Naive B cell (primary cell): Measurements from ENCODE around the gene NBPF26. TPM values are rescaled to one million over a fixed set of nuclear protein-coding genes. Genes with fewer than 3 reads are reported as not detected.
"Not testable (repeated sequence)": the region's sequence is repeated elsewhere in the genome, so short reads cannot be mapped to it uniquely, and the experiment has no call there.

Source experiments
- ATAC-seq, 2 donors: fragments of 150-1000 bp; cut with Tn5 transposase; 2 replicates each; pipeline ENCODE4 v1.10.0; 2021; ENCODE audit warnings: low read depth in 2 of 2, mild to moderate bottlenecking in 2 of 2, moderate library complexity in 2 of 2
- DNase-seq: peaks from one replicate; pipeline ENCODE4 v3.0.0; 2022
- H3K27ac Mint-ChIP-seq, 6 donors: one replicate each; pipeline ENCODE4 v1.8.0; 2020 to 2022; ENCODE audit warnings: mild to moderate bottlenecking in 6 of 6, mixed read lengths in 6 of 6, moderate library complexity in 5 of 6, inconsistent platforms in 2 of 6
- H3K27me3 Mint-ChIP-seq, 3 donors: one replicate each; pipeline ENCODE4 v1.8.0; 2021 to 2022; ENCODE audit warnings: mixed read lengths in 3 of 3, mild to moderate bottlenecking in 1 of 3
- H3K36me3 Mint-ChIP-seq, 2 donors: one replicate each; pipeline ENCODE4 v1.8.0; 2020 to 2022; ENCODE audit warnings: mixed read lengths in 2 of 2, inconsistent platforms in 1 of 2, mild to moderate bottlenecking in 1 of 2
- H3K4me1 Mint-ChIP-seq, 3 donors: one replicate each; pipeline ENCODE4 v1.8.0; 2020 to 2022; ENCODE audit warnings: mixed read lengths in 3 of 3, inconsistent platforms in 1 of 3, mild to moderate bottlenecking in 1 of 3, moderate library complexity in 1 of 3
- H3K4me3 Mint-ChIP-seq, 8 donors: one replicate each; pipeline ENCODE4 v1.8.0; 2020 to 2022; ENCODE audit warnings: mild to moderate bottlenecking in 8 of 8, mixed read lengths in 8 of 8, moderate library complexity in 8 of 8, inconsistent platforms in 2 of 8
- H3K9me3 Mint-ChIP-seq, 7 donors: one replicate each; pipeline ENCODE4 v1.8.0; 2020 to 2022; ENCODE audit warnings: mixed read lengths in 7 of 7, mild to moderate bottlenecking in 5 of 7, inconsistent platforms in 2 of 7, moderate library complexity in 1 of 7
- polyA plus RNA-seq, 6 donors: library from polyadenylated mRNA; unstranded; fragments of 300-500 nt; fragmentation: Illumina TruSeq; gene quantifications; one replicate each; pipeline ENCODE4 v1.2.3, GENCODE V29; 2021; ENCODE audit warnings: low read depth in 6 of 6

NBPF26 gene
- polyA plus RNA-seq, 6 donors from 2014 or later, result 3.8 to 16.3 (median 5.6) TPM

GRCh38 chr1:120826623-120827022, 102.9 kb downstream of the NBPF26 start:
- not testable (repeated sequence) for H3K9me3 Mint-ChIP-seq, H3K36me3 Mint-ChIP-seq, DNase-seq, ATAC-seq, H3K4me3 Mint-ChIP-seq, H3K4me1 Mint-ChIP-seq, H3K27me3 Mint-ChIP-seq, H3K27ac Mint-ChIP-seq

- not testable (repeated sequence) for H3K27me3 Mint-ChIP-seq, H3K4me1 Mint-ChIP-seq, H3K9me3 Mint-ChIP-seq, H3K36me3 Mint-ChIP-seq
- peak overlapping the region in 7 of 8 donors; percentile 86 to 98 (median 92) for H3K4me3 Mint-ChIP-seq
- peak in 1 of 2 donors; percentile 18 for ATAC-seq
- peak overlapping the region in 5 of 6 donors; percentile 91 to 99 (median 98) for H3K27ac Mint-ChIP-seq
- DNase-seq, result peak; percentile 84
Observed at GRCh38 chr1:120844186-120844944, 120.6 kb downstream of the NBPF26 start.

- not testable (repeated sequence) for H3K27me3 Mint-ChIP-seq, H3K36me3 Mint-ChIP-seq, H3K27ac Mint-ChIP-seq, DNase-seq, ATAC-seq, H3K9me3 Mint-ChIP-seq
- Mint-ChIP-seq H3K4me3 (peak overlapping the region in 7 of 8 donors; percentile 70 to 98 (median 92)), H3K4me1 (peaks cover 0 to 12% (median 5%) of the 10 kb centered on the region in 3 donors)
Observed at GRCh38 chr1:120844945-120845330, 121.2 kb downstream of the NBPF26 start.

GRCh38 chr1:120849400-120850286, 125.9 kb downstream of the NBPF26 start:
- not testable (repeated sequence) for H3K9me3 Mint-ChIP-seq

GRCh38 chr1:120850287-120850536, 126.5 kb downstream of the NBPF26 start:
- DNase-seq, ATAC-seq, H3K9me3 Mint-ChIP-seq, H3K36me3 Mint-ChIP-seq, H3K27me3 Mint-ChIP-seq: not testable (repeated sequence)
- Mint-ChIP-seq H3K4me1 (peaks cover 0 to 16% (median 14%) of the 10 kb centered on the region in 3 donors), H3K27ac (peak overlapping the region in 5 of 6 donors; percentile 99 to 100 (median 100)), H3K4me3 (peak overlapping the region in 7 of 8 donors; percentile 79 to 99 (median 90))

More at GRCh38 chr1:120849400-120850286, 125.9 kb downstream of the NBPF26 start:
- H3K4me3 Mint-ChIP-seq, result peak overlapping the region in 7 of 8 donors; percentile 79 to 99 (median 90)
- H3K36me3 Mint-ChIP-seq, H3K27me3 Mint-ChIP-seq: not testable (repeated sequence)
- ATAC-seq (peak in 1 of 2 donors; percentile 26), DNase-seq (peak; percentile 19)
- H3K4me1 Mint-ChIP-seq, result peaks cover 0 to 16% (median 14%) of the 10 kb centered on the region in 3 donors
- peak overlapping the region in 5 of 6 donors; percentile 61 to 100 (median 99) for H3K27ac Mint-ChIP-seq

- H3K36me3 Mint-ChIP-seq, H3K9me3 Mint-ChIP-seq, H3K27me3 Mint-ChIP-seq: not testable (repeated sequence)
- DNase-seq (peak; percentile 93), ATAC-seq (peak; percentile 72 to 85)
- Mint-ChIP-seq H3K4me3 (peak overlapping the region in 7 of 8 donors; percentile 79 to 99 (median 90)), H3K27ac (peak overlapping the region in 5 of 6 donors; percentile 99 to 100 (median 100)), H3K4me1 (peaks cover 0 to 16% (median 14%) of the 10 kb centered on the region in 3 donors)
Observed at GRCh38 chr1:120850537-120851421, 127.0 kb downstream of the NBPF26 start.

- not testable (repeated sequence) for H3K27me3 Mint-ChIP-seq, H3K36me3 Mint-ChIP-seq, H3K27ac Mint-ChIP-seq, DNase-seq, ATAC-seq, H3K4me3 Mint-ChIP-seq, H3K4me1 Mint-ChIP-seq, H3K9me3 Mint-ChIP-seq
Observed at GRCh38 chr1:120858144-120858543, 134.4 kb downstream of the NBPF26 start.

- H3K27me3 Mint-ChIP-seq, ATAC-seq, H3K27ac Mint-ChIP-seq, H3K9me3 Mint-ChIP-seq, H3K4me3 Mint-ChIP-seq, H3K4me1 Mint-ChIP-seq, DNase-seq, H3K36me3 Mint-ChIP-seq: not testable (repeated sequence)
Observed at GRCh38 chr1:120859615-120860234, 136.0 kb downstream of the NBPF26 start.

- H3K4me1 Mint-ChIP-seq, DNase-seq, H3K27me3 Mint-ChIP-seq, H3K4me3 Mint-ChIP-seq, ATAC-seq, H3K36me3 Mint-ChIP-seq, H3K9me3 Mint-ChIP-seq: not testable (repeated sequence)
- peak overlapping the region in 1 of 6 donors; percentile 72 for H3K27ac Mint-ChIP-seq
Observed at GRCh38 chr1:120878206-120878605, 154.5 kb downstream of the NBPF26 start.

GRCh38 chr1:120880056-120880455, 156.3 kb downstream of the NBPF26 start:
- not testable (repeated sequence) for DNase-seq, H3K4me3 Mint-ChIP-seq, H3K4me1 Mint-ChIP-seq, H3K9me3 Mint-ChIP-seq, H3K36me3 Mint-ChIP-seq, H3K27ac Mint-ChIP-seq, H3K27me3 Mint-ChIP-seq, ATAC-seq

- not testable (repeated sequence) for H3K4me3 Mint-ChIP-seq
Observed at GRCh38 chr1:120881934-120882333, 158.2 kb downstream of the NBPF26 start.

More at GRCh38 chr1:120881934-120882333, 158.2 kb downstream of the NBPF26 start:
- H3K27me3 Mint-ChIP-seq, H3K4me1 Mint-ChIP-seq, H3K36me3 Mint-ChIP-seq, DNase-seq, H3K9me3 Mint-ChIP-seq, H3K27ac Mint-ChIP-seq, ATAC-seq: not testable (repeated sequence)
